PC-3 (cell line): Measurements from ENCODE around the gene TBC1D32.

Source experiments
- CTCF ChIP-seq: fragments of 300-600 bp; sonication (generic); conservative IDR thresholded peaks from 2 replicates; pipeline ENCODE4 v1.5.1; 2017; ENCODE audit warnings: antibody characterized with exemption, low read depth, mild to moderate bottlenecking, low read length
- EZH2phosphoT487 ChIP-seq: fragments of 300-600 bp; sonication (generic); IDR thresholded peaks from 2 replicates; pipeline ENCODE4 v1.6.1; 2018; ENCODE audit warnings: mild to moderate bottlenecking, antibody characterized with exemption, low read length, borderline replicate concordance

DNA sequence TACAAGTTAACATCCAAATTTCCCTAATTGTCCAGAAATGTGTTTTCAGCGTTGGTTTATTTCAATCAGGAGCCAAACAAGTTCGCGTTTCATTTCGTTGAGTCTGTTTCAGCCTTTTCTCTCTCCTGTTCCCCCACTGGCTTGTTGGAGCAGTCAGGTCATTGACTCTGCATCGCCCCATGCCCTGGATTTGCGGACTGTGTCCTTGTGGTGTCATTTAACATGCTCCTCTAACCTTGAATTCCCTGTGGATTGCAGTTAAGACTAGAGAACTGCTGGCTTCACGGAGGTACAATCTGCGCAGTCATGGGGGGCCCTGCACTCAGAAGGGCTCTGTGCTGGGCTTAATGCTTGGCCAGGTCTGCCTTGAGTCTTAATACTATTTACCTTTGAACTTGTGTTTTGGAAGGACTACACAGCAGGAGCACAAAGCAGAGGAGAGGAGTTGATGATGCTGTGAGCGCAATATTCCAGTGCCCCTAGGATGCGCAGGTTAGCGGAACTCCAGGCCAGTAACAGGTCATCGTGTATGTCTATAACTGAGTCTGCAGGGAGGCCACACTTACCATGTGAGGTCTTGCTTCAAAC, 5.5 kb upstream of the TBC1D32 start:
- TF ChIP-seq EZH2phosphoT487 (no peak), CTCF (no peak)
